ENCODE data around the gene COPG1.
A peak's percentile ranks its signal among the peaks of the same experiment; 100 is the strongest.

COPG1 gene

DNA sequence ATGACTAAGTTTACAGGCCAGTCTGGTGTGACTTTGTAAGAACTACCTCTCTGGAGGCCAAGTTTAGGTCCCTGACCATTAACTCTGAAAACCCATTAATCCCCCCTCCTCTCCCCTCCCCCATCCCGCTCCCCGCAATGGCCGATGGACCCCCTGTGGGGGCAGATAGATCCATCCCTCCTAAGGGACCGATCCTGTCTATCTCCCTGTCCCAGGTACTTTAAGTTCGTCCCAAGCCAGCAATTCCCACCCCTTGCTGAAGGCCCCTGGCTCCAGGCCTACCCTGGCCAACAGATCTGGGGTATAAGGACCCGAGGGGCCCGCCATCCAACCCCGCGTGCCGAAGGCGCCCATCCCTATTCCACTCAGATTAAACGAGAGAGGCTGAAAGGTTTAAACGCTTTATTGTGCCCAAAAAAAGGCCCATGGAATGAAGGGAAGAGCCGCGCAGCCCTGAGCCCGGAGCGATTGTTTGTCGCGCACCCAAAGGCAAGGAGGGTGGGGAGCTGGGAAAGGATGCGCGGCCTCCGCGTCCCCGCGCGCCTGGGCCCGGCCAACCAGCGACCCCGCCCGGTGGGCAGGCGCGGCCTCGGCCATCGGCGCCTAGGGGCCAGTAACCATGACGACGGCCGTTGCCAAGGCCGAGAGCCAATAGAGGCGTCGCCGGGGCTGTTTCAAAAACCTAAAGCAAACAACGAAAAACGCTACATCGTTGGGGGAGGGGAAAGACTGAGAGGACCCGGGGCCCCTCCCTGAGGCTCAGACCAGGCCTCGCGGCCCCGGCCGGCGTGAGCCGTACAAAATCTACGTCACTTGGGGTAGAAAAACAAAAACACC, 65.2 kb downstream of the COPG1 start:
- FAIRE-seq = peak; percentile 84

DNA sequence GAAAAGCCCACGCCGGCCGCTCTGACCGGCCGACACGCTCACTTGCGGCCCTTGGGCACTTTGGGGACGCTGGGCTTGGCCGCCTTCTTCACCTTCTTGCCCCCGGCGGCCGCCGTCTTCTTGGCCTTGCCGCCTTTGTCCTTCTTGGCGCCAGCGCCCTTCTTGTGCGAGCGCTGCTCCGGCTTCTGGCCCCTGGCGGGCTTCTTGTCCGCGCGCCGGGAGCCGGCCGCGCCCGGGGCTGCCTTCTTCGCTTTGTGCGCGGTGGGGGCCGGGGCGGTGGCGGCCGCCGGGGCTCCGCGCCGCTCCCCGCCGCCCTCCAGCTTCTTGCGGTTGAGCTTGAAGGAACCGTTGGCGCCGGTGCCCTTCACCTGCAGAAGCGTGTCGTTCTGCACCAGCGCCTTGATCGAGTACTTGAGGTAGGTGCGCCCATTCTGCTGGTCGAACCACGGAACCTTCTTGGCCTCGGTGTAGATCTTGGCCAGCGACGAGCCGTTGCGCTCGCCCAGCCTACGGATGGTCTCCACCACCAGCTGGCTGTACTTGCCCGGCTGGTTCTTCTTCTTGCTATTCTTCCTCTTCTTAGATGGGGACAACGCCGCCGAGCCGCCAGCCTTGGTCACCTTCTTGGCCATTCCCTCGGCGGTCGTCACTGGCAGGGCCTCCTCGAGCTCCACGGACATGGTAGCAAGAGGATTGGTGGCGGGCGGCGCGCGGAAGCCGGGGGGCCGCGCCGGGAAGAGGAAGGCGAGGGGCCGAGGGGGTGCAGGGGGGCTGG, 66.0 kb downstream of the COPG1 start:
- no peak for FAIRE-seq

DNA sequence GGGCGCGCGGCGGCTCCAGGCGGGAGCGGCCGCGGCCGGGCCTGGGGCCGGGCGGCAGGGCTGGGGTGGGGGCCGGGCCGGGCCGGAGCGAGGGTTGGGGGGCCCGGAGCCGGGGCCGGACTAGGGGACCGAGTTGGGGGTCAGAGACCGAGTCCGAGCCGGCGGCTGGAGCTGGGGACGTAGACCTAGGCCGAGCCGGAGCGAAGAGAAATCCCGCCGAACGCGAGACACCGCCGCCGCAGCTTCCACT, 66.5 kb downstream of the COPG1 start:
- no peak for FAIRE-seq

DNA sequence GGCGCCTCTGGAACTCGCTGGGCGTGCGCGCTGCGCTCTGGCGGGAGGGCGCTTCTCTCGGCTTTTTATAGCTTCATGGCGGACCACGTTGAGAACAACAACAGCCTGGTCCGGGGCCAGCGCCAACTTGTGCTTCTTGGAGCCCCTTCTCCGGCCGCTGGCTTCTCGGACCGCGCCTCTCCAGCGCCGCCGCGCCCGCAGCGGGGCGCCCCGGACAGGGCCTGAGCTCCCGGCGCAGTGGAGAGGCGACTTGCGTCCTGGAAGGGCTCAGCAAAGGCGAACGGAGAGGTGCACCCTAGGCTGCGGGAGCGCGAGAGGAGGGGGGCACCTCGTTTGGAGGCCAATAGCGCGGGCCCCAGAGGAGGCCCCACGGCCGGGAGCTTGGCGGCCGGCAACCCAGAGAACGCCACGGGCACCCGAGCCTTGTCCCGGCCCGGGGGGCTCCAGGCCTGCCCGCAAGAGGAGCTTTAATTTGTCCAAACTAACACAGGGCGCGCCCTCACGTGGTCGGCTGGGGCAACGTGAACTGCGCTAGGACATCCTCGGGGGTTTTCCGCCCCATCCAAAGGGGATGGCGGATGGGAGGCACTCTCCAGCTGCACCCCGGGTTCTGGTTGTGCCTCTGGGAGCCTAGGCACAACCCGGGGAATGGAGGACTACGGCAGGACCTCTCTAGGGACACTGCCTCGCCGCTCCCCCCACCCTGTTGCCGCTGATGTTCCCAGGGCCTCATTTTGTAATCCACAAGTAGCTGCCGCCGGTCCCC, 67.0 kb downstream of the COPG1 start:
- FAIRE-seq = no peak

DNA sequence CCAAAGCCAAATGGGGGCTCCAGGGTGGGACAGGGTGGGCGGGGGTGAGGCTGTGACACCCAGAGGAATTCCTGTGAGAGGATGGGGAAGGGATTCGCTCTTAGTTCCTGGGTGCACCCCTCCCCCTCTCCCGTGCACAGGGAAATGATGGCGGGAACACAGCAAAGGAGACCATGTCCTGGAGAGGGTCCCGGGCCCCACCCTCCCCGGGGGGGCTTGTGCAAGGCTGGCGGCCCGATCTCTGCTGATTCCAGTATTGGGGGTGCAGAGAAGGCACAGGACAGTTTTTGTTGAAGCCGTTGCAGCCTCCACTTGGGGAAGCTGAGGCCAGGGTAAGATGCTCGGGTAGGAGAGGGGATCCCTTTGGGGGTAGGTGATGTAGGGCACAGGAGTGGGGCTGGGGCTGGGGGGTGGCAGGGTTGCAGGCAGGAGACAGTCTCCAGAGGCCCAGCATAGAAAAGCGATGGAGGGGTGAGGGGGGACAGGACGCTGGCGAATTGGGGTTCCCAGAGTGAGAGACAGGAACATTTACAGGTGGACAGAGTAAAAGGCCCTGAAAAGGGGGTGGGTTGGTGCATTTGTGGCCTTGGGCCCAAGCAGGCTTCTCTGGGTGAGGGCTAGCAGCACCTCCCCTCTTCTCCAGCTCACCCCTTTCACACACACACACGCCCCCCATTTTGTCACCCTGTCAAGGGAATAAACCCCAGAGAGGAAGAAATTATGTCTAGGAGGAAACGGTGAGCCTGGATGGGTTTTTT, 67.8 kb downstream of the COPG1 start:
- FAIRE-seq = no peak

DNA sequence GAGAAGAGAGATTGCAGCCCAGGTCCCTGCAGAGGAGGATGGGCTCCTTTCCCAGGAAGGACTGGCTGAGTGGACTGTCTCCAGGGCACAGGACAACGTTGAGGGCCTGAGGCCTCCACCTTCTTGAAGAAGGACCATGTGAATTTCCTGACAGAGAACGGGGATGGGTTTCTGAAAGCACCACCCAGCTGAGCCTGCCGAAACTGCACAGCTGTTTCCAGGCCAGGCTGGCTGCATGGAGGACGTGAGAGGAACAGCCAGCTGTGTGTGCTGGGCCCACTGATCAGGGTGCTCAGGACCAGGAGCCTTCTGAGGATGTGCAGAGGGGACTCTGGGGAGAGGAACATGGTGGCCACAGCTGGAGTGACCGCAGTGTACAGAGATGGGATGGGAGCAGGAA, 68.4 kb downstream of the COPG1 start:
- FAIRE-seq = no peak

DNA sequence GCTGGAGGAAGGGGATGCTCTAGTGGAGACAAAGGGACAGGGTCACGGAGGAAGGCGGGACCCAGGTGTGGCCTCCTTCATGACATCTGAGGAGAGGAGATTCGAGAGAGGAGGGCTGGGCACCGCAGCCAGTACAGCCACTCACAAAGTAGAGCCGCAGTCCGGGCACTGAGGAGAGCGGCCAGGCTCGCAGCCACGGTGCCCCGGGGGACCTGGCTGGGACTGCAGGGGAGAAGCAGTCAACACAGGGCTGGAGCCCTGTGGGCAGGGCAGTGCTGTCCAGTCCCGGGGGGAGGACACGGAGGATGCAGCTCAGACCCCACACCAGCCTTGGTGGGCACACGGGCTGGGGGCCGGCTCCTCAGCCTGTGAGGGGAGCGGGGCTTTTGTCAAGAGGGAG, 69.5 kb downstream of the COPG1 start:
- no peak for FAIRE-seq

DNA sequence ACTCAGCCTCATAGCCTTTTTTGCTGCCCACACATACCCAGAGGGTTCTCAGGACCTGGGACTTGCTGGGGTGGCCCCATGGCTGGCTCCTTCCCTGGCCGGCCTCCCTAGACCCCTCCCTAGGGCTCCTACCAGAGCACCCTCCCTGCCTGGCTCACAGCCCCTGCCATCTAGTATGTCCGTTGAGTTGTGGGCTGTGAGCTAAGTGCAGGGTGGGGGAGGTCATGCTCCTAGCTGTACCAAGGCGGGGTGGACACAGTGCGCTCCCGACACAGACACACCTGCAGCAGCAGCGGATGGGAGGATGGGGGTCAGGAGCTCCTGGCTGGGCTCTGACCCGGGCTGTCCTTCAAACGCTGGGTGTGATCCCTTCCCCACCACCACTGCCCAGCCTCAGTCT, 70.9 kb downstream of the COPG1 start:
- no peak for FAIRE-seq

DNA sequence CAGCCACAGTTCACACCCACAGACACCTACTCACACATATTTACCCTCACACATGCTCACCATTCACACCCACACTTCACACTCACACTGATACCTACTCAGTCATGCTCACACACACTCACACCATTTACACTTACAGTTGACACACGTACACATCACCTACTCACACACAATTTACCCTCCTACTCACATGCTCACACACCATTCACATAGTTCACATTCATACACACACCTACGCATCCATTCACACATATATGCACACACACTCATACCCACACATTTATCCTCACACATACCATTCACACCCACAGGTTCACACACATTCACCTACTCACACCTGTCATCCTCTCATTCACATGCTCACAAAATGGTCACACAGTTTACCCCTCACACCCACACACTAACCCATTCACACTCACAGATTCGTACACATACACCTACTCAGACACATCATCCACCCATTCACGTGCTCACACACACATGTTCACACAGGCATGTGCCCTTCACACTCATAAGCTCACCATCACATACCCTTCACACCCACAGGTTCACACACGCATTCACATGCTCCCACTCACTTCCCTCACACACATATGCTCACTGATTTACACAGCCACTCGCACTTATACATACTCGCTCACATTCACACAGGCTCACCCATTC, 71.5 kb downstream of the COPG1 start:
- no peak for FAIRE-seq

DNA sequence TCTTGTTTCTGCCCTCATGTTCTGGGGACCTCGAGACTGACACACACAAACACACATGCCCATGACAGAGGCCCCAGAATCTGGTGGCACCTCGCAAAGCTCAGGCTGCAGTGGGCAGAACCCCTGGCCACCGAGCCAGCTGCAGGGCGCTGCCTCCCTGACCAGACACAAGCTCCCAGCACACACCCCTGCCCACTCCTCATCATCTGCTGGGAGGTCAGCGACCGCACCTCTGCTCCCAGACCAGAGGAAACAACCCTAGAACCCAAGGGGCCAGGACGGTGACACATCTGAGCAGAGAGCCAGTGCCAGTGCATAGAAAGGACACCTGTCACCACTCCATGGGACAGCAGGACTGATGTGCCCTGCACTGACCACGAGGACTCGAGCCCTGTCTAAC, 72.5 kb downstream of the COPG1 start:
- no peak for FAIRE-seq

DNA sequence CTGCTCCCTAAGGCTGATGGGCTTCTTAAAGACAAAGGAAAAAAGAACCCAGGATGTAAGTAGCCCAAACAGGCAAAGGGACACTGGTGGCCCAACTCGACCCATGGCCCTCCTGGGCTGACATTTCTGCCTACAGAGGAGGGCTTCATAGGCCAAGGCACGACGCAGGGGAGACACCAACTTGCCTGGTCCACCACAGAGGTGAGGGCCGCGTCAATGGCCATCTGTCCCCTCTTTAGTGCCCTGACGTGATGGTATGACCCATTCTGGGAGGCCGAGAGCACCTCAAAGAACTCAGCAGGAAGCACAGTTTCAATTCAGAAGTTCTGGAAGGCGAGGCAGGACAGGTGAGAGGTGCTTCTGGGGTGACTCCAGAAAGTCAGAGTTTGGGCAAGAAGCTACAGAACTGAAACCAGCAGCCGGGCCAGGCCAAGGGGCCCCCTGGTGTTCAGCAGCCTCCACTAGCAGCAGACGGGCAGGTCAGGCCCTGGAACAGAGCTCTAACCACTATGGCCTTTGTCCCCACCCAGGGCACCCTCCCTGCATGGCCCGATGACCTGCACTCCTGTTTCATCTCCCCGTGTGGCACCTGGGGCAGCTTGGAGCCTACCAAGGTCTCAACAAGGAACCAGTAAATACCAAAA, 74.4 kb downstream of the COPG1 start:
- FAIRE-seq = no peak

DNA sequence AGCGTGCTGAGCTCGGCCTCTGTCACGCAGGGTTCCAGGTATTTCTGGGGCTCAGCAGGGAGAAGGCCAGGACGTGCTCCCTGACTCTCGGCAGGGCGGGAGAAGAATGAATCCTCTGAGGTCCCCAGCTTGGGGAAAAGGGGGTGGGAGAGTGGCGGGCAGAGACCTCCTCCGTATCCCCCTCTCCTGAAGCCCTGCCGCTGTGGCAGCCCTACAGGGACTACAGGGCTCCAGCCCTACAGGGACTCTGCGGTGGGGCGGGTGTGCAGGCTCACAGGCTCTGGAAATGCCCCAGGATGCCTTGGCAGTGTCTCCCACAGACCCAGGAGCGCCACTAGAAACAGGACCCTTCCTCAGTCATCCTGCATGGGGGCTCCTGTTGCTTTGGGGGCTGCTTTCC, 75.4 kb downstream of the COPG1 start:
- FAIRE-seq = no peak

DNA sequence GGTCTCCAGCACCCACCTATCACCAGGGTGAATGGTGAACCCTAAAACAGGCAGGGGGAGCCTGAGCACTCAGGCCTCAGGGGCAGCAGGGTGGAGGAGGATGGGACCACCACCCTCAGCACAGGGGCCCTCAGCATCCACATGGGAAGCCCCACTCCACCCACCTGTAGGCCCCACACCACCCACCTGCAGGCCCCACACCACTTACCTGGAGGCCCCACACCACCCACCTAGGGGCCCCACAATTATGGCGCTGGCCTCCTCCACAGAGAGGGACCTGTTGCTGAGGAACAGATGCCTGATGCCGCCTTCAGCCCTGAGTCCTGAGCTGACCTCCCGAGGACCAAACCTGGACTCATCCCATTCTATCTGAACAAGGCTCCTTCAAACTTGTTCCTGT, 76.0 kb downstream of the COPG1 start:
- no peak for FAIRE-seq

DNA sequence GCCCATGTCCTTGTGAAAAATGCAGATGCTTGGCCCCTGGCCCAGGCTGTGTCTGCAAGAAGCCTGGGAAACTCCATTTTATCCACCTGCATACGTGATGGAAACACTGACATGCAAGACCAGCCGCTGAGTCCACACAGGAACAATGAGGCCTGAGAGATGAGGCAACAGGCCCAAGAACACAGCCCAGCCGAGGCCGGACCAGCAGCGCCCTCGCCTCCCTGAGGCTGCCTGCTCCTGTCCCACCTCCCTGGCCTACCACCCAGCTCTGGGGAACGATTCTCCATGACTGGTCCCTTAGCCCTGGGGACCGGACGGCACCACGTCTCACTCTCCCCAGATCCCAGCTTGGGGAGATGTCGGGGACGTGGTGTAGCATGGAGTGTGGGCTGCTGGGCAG, 76.7 kb downstream of the COPG1 start:
- FAIRE-seq = no peak

DNA sequence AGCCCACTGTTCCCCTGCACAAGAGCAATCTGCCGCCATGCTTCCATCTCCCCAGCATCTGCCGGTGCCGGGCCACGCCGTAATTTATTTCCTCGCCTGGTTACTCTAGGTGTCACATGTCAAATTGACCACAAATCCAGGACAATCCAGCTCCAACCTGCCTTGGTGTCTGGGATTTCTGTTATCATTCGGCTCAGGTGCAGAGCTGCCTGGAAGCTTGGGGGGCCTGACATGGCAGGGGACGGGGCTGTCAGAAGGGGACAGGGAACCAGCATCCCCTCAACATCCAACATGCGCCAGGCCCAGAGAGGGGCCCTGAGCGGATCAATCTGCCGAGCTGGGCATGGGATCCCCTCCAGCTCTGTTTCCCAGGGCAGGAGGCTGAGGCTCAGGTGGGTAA, 77.2 kb downstream of the COPG1 start:
- FAIRE-seq = no peak
